H1 (cell line): ENCODE results near the gene UFD1. TPM values are rescaled to one million over a fixed set of nuclear protein-coding genes. Genes with fewer than 3 reads are reported as not detected.

Experiments
- CTCF ChIA-PET: fragments of 300-600 bp; sonication (Branson Sonifier 250); formaldehyde crosslinking; loops from one replicate; lab custom pipeline; 2021; ENCODE audit not compliant: partially characterized antibody; lab: Charles Lee
- POLR2A ChIA-PET: fragments of 300-600 bp; sonication (Branson Sonifier 250); formaldehyde crosslinking; loops from one replicate; lab custom pipeline; 2021; ENCODE audit warnings: inconsistent platforms; ENCODE audit not compliant: partially characterized antibody; lab: Charles Lee
- DNase-seq, 2 experiments: peaks; one replicate each; pipeline versions ENCODE4 v3.0.0 to v3.0.0-alpha.2; 2010 to 2022; ENCODE audit warnings: low spot score in 2 of 2, low read depth in 1 of 2, mixed read lengths in 1 of 2
- FAIRE-seq: peaks from 2 replicates; lab custom pipeline; 2011; peaks lifted over from hg19 to GRCh38; lab: Jason Lieb, UNC
- H2AFZ ChIP-seq: 2 replicates; pipeline ENCODE4 v1.8.1; 2012; ENCODE audit warnings: low read length, inconsistent platforms
- H2AK5ac ChIP-seq: 2 replicates; pipeline ENCODE4 v1.6.1; 2013; ENCODE audit warnings: low read depth, low read length
- H2BK120ac ChIP-seq: replicated peaks from 2 replicates; pipeline ENCODE3; 2013; ENCODE audit warnings: low read depth, low read length, inconsistent platforms
- H2BK12ac ChIP-seq: 2 replicates; pipeline ENCODE4 v1.6.1; 2013; ENCODE audit warnings: low read depth, low read length
- H2BK15ac ChIP-seq: 2 replicates; pipeline ENCODE4 v1.6.1; 2013; ENCODE audit warnings: low read length
- H2BK20ac ChIP-seq: 2 replicates; pipeline ENCODE4 v1.6.1; 2013; ENCODE audit warnings: low read length
- H2BK5ac ChIP-seq: 2 replicates; pipeline ENCODE4 v1.6.1; 2013; ENCODE audit warnings: low read depth, low read length
- H3K14ac ChIP-seq: 2 replicates; pipeline ENCODE4 v1.6.1; 2013; ENCODE audit warnings: inconsistent platforms; ENCODE audit not compliant: insufficient read length
- H3K18ac ChIP-seq: 2 replicates; pipeline ENCODE4 v1.6.1; 2013; ENCODE audit warnings: low read length; ENCODE audit errors: extremely low read depth
- H3K23ac ChIP-seq: 2 replicates; pipeline ENCODE4 v1.6.1; 2013; ENCODE audit warnings: inconsistent platforms; ENCODE audit not compliant: insufficient read length
- H3K23me2 ChIP-seq: 2 replicates; pipeline ENCODE4 v1.6.1; 2013; ENCODE audit warnings: low read depth, low read length
- H3K27ac ChIP-seq: 2 replicates; pipeline ENCODE4 v1.6.1; 2011; ENCODE audit warnings: low read depth, low read length, inconsistent platforms
- H3K27me3 ChIP-seq, 4 experiments: replicated peaks in 1 of 4; 1 replicate in 1 of 4; 2 replicates in 3 of 4; pipeline versions ENCODE4 v1.6.1 to v1.8.1; 2011 to 2013; ENCODE audit warnings: low read length in 3 of 4, mild to moderate bottlenecking in 3 of 4, inconsistent platforms in 2 of 4, mixed read lengths in 2 of 4, moderate library complexity in 1 of 4; ENCODE audit not compliant: control insufficient read depth in 3 of 4, insufficient read depth in 3 of 4; ENCODE audit errors: extremely low read depth in 1 of 4
- H3K36me3 ChIP-seq, 4 experiments: 2 replicates each; pipeline versions ENCODE4 v1.6.1 to v1.8.1; 2011 to 2013; ENCODE audit warnings: mild to moderate bottlenecking in 4 of 4, low read length in 3 of 4, moderate library complexity in 2 of 4, control low read depth in 1 of 4, inconsistent platforms in 1 of 4; ENCODE audit not compliant: insufficient read depth in 4 of 4, control insufficient read depth in 2 of 4
- H3K4ac ChIP-seq: replicated peaks from 2 replicates; pipeline ENCODE3; 2013; ENCODE audit warnings: low read length, low read depth, mixed read lengths, inconsistent platforms; ENCODE audit not compliant: insufficient read length
- H3K4me1 ChIP-seq, 4 experiments: replicated peaks in 1 of 4; 1 replicate in 1 of 4; 2 replicates in 3 of 4; pipeline versions ENCODE4 v1.6.1 to v1.8.1; 2011 to 2013; ENCODE audit warnings: low read length in 3 of 4, inconsistent platforms in 2 of 4, mixed read lengths in 1 of 4; ENCODE audit not compliant: insufficient read depth in 4 of 4, control insufficient read depth in 3 of 4
- H3K4me2 ChIP-seq, 2 experiments: 2 replicates each; pipeline versions ENCODE4 v1.6.1 to v1.8.1; 2011 to 2013; ENCODE audit warnings: low read depth in 2 of 2, low read length in 2 of 2, control low read depth in 1 of 2, inconsistent platforms in 1 of 2, mild to moderate bottlenecking in 1 of 2; ENCODE audit not compliant: insufficient read depth in 1 of 2
- H3K4me3 ChIP-seq, 4 experiments: fragments of 200-600, 300-600 bp in 1 of 4; sonication (generic), shearing (Covaris generic), sonication (Bioruptor Twin) in 1 of 4; 2 replicates each; pipeline versions ENCODE4 v1.5.1 to v1.8.1; 2011 to 2016; ENCODE audit warnings: low read length in 4 of 4, low read depth in 3 of 4, control low read depth in 2 of 4, inconsistent platforms in 2 of 4, mild to moderate bottlenecking in 2 of 4, mixed read lengths in 1 of 4, moderate library complexity in 1 of 4; ENCODE audit not compliant: insufficient read depth in 2 of 4; ENCODE audit errors: extremely low read depth in 1 of 4
- H3K56ac ChIP-seq: replicated peaks from 2 replicates; pipeline ENCODE3; 2013; ENCODE audit warnings: low read depth, mild to moderate bottlenecking, mixed read lengths, low read length, inconsistent platforms; ENCODE audit not compliant: insufficient read length
- H3K79me1 ChIP-seq: 2 replicates; pipeline ENCODE4 v1.6.1; 2013; ENCODE audit warnings: low read depth, low read length, control low read depth
- H3K79me2 ChIP-seq, 2 experiments: 2 replicates each; pipeline versions ENCODE4 v1.6.1 to v1.8.1; 2012 to 2013; ENCODE audit warnings: low read length in 2 of 2, mild to moderate bottlenecking in 2 of 2, inconsistent platforms in 1 of 2; ENCODE audit not compliant: insufficient read depth in 2 of 2, control insufficient read depth in 1 of 2
- H3K9ac ChIP-seq, 4 experiments: replicated peaks in 1 of 4; 1 replicate in 1 of 4; 2 replicates in 3 of 4; pipeline versions ENCODE4 v1.6.1 to v1.8.1; 2011 to 2013; ENCODE audit warnings: low read depth in 3 of 4, low read length in 3 of 4, control low read depth in 2 of 4, mild to moderate bottlenecking in 2 of 4, moderate library complexity in 2 of 4, inconsistent platforms in 1 of 4; ENCODE audit errors: extremely low read depth in 1 of 4
- H3K9me3 ChIP-seq, 2 experiments: 2 replicates each; pipeline versions ENCODE4 v1.6.1 to v1.8.1; 2012 to 2013; ENCODE audit warnings: mild to moderate bottlenecking in 2 of 2, moderate library complexity in 2 of 2, control low read depth in 1 of 2, inconsistent platforms in 1 of 2, low read depth in 1 of 2, low read length in 1 of 2, mixed read lengths in 1 of 2; ENCODE audit not compliant: insufficient read depth in 2 of 2
- H4K20me1 ChIP-seq, 2 experiments: replicated peaks in 1 of 2; 2 replicates each; pipeline versions ENCODE3 to v1.8.1; 2011 to 2013; ENCODE audit warnings: inconsistent platforms in 2 of 2, low read length in 2 of 2, mild to moderate bottlenecking in 1 of 2; ENCODE audit not compliant: insufficient read depth in 2 of 2, control insufficient read depth in 1 of 2
- H4K5ac ChIP-seq: 2 replicates; pipeline ENCODE4 v1.6.1; 2013; ENCODE audit warnings: low read length, low read depth, mixed read lengths, inconsistent platforms; ENCODE audit not compliant: insufficient read length
- H4K8ac ChIP-seq: 2 replicates; pipeline ENCODE4 v1.8.0; 2013; ENCODE audit warnings: mild to moderate bottlenecking, moderate library complexity, low read length, inconsistent platforms; ENCODE audit not compliant: insufficient read depth; ENCODE audit errors: extremely low read depth
- H4K91ac ChIP-seq: replicated peaks from 2 replicates; pipeline ENCODE3; 2013; ENCODE audit warnings: low read length, mixed read lengths, inconsistent platforms; ENCODE audit not compliant: insufficient read length
- BACH1 ChIP-seq: IDR thresholded peaks from 2 replicates; pipeline ENCODE4 v1.6.1; 2012; ENCODE audit warnings: low read length, improper control_type of control experiment
- CREB1 ChIP-seq: IDR thresholded peaks from 2 replicates; pipeline ENCODE4 v1.6.1; 2012; ENCODE audit warnings: inconsistent platforms
- EZH2 ChIP-seq: fragments of 200-600 bp; sonication (generic); IDR thresholded peaks from 2 replicates; pipeline ENCODE4 v1.7.1; 2012; ENCODE audit warnings: low read depth, mild to moderate bottlenecking, moderate library complexity, low read length, inconsistent platforms; ENCODE audit not compliant: severe bottlenecking
- KDM1A ChIP-seq: fragments of 200-600, 300-600 bp; sonication (generic); IDR thresholded peaks from 2 replicates; pipeline ENCODE4 v1.7.1; 2016; ENCODE audit warnings: mild to moderate bottlenecking, low read length, borderline replicate concordance
- MAFK ChIP-seq: IDR thresholded peaks from 2 replicates; pipeline ENCODE4 v1.6.1; 2012; ENCODE audit warnings: low read depth, mild to moderate bottlenecking, improper control_type of control experiment, low read length
- PHF8 ChIP-seq: fragments of 200-600 bp; sonication (generic); conservative IDR thresholded peaks from 2 replicates; pipeline ENCODE4 v1.7.1; 2012; ENCODE audit warnings: low read depth, mild to moderate bottlenecking, inconsistent platforms, low read length, moderate library complexity
- RBBP5 ChIP-seq: IDR thresholded peaks from 2 replicates; pipeline ENCODE4 v1.7.1; 2012; ENCODE audit warnings: low read depth, mild to moderate bottlenecking, inconsistent platforms, low read length, moderate library complexity, borderline replicate concordance
- RNF2 ChIP-seq: fragments of 200-900, 300-1000 bp; sonication (generic); IDR thresholded peaks from 2 replicates; pipeline ENCODE4 v1.7.1; 2016; ENCODE audit warnings: borderline replicate concordance, low read depth, mild to moderate bottlenecking, antibody characterized with exemption, low read length; ENCODE audit not compliant: poor library complexity, severe bottlenecking; ENCODE audit errors: missing control alignments
- WGBS, 2 experiments: shearing (Covaris generic) in 1 of 2; methylation state at CpG; one replicate each; pipeline versions ENCODE4 v1.1.6 to v1.1.7; 2013 to 2015; ENCODE audit warnings: low lambda C conversion rate in 2 of 2, mixed read lengths in 2 of 2, inconsistent platforms in 1 of 2, low coverage in 1 of 2, missing lambda C conversion rate in 1 of 2; ENCODE audit not compliant: insufficient replicate concordance in 2 of 2, insufficient coverage in 1 of 2, insufficient read length in 1 of 2; ENCODE audit errors: extremely low coverage in 1 of 2, missing lambda C conversion rate in 1 of 2; 5-methylcytosine and 5-hydroxymethylcytosine counted together
- polyA plus RNA-seq, 7 experiments: library from polyadenylated mRNA; depleted of rRNA in 3 of 7; stranded (reverse) in 5 of 7; unstranded in 2 of 7; fragments of >200 nt in 5 of 7; fragments of 200-250 nt in 2 of 7; gene quantifications; 1 replicate in 5 of 7; 2 replicates in 1 of 7; 4 replicates in 1 of 7; pipeline versions ENCODE4 v1.2.1 to v1.2.3, GENCODE V29; 2011 to 2013; ENCODE audit warnings: missing spikeins in 2 of 7, mixed read lengths in 2 of 7
- total RNA-seq: library from RNA; stranded (reverse); fragmentation: NEBNext Ultra II Directional; extraction: Animal tissue kit (Norgen Biotek cat#: 25700); gene quantifications from 2 replicates; pipeline ENCODE4 v1.2.1, GENCODE V29; 2021
- TF ChIP-seq, protein P1 (sequence below), 3 experiments: IDR thresholded peaks; 1 replicate in 2 of 3; 2 replicates in 1 of 3; pipeline versions ENCODE4 v1.5.1 to v1.6.1; 2011; ENCODE audit warnings: low read length in 3 of 3, mild to moderate bottlenecking in 3 of 3, inconsistent platforms in 2 of 3, low read depth in 1 of 3, moderate library complexity in 1 of 3; ENCODE audit not compliant: insufficient read depth in 1 of 3; ENCODE audit errors: control extremely low read depth in 1 of 3
- TF ChIP-seq, protein P2 (sequence below): IDR thresholded peaks from 2 replicates; pipeline ENCODE4 v1.6.1; 2011; ENCODE audit warnings: low read depth, mild to moderate bottlenecking, low read length; ENCODE audit not compliant: insufficient read depth

UFD1 gene
- total and polyA plus RNA-seq, 2 of the 8 experiments (the other 6 are each of a cell fraction or from before 2014, with no cell fraction given) = 74.6 to 116 TPM

DNA sequence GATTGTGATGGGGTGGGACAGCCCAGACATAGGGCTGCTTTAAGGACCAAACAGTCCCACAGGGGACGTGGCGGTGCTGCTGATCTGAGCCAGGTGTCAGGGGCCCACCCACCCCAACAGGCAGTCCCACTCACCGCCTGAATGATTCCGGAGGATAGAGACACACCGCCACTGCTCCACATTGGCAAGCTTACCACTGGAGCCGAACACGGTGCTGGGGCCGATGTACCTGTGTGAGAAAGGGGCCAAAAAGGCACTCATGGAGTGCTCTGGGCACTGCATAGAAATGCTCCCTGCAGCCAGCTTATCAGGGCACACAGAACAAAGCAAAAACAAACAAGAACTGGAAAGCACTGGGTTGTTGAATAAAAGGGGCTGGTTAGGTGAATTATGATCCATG lies 73.3 kb downstream of the UFD1 start:
- Histone ChIP-seq H3K23ac (no peak overlapping the region), H3K4me2 (no peak overlapping the region), H4K8ac (no peak overlapping the region), H3K79me2 (peaks cover 0 to 4% of the 10 kb centered on the region in 2 experiments; a peak in 1 of 4 replicates), H2BK12ac (no peak overlapping the region), H3K18ac (no peak overlapping the region), H4K20me1 (peaks cover 2 to 15% of the 10 kb centered on the region in 2 experiments), H3K14ac (no peak overlapping the region), H3K4ac (no peak overlapping the region), H2BK120ac (no peak overlapping the region), H3K36me3 (peaks cover 7 to 42% (median 31%) of the 10 kb centered on the region in 4 experiments; a peak in 7 of 8 replicates), H3K27me3 (no peaks in the 10 kb centered on the region), H3K9me3 (no peaks in the 10 kb centered on the region), H2BK20ac (no peak overlapping the region), H2BK15ac (no peak overlapping the region), H3K56ac (no peak overlapping the region), H2AK5ac (no peak overlapping the region), H3K27ac (no peak overlapping the region), H3K4me1 (no peaks in the 10 kb centered on the region), H4K5ac (no peak overlapping the region), H4K91ac (no peak overlapping the region), H2AFZ (no peak overlapping the region), H3K4me3 (no peak overlapping the region), H3K9ac (no peak overlapping the region), H3K23me2 (no peaks in the 10 kb centered on the region), H2BK5ac (no peak overlapping the region), H3K79me1 (no peaks in the 10 kb centered on the region; the same call in 1 of the 2 replicates)
- CTCF ChIA-PET = interaction anchor here (0.8 to 1.3 kb wide), 3 partner anchors 14 to 49 kb away, joined by 3 read pairs; no protein-coding TSS in a partner anchor
- no peak for FAIRE-seq
- no peak for DNase-seq
- 97% methylated on average over 8 of the region's 8 CpGs; no CpG with 5 or more reads in 1 of the 2 experiments for WGBS, 2 experiments
- POLR2A ChIA-PET = interaction anchor here (1.2 to 2.0 kb wide), 4 partner anchors 10 to 42 kb away, joined by 3 to 5 read pairs (median 4); partner anchors contain the start of gene C22orf39
- TF ChIP-seq, protein P1, sequence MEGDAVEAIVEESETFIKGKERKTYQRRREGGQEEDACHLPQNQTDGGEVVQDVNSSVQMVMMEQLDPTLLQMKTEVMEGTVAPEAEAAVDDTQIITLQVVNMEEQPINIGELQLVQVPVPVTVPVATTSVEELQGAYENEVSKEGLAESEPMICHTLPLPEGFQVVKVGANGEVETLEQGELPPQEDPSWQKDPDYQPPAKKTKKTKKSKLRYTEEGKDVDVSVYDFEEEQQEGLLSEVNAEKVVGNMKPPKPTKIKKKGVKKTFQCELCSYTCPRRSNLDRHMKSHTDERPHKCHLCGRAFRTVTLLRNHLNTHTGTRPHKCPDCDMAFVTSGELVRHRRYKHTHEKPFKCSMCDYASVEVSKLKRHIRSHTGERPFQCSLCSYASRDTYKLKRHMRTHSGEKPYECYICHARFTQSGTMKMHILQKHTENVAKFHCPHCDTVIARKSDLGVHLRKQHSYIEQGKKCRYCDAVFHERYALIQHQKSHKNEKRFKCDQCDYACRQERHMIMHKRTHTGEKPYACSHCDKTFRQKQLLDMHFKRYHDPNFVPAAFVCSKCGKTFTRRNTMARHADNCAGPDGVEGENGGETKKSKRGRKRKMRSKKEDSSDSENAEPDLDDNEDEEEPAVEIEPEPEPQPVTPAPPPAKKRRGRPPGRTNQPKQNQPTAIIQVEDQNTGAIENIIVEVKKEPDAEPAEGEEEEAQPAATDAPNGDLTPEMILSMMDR (IDR thresholded peaks at IDR 0.05; ENCODE audit: control extremely low read depth in 1 of 3, insufficient read depth in 1 of 3, low read depth in 1 of 3, low read length in 3 of 3) = no peak
- no peak for TF ChIP-seq KDM1A
- TF ChIP-seq MAFK = no peak
- TF ChIP-seq PHF8 = no peak
- TF ChIP-seq CREB1 = no peak
- no peak for TF ChIP-seq RNF2
- TF ChIP-seq RBBP5 = no peak
- TF ChIP-seq, protein P2, sequence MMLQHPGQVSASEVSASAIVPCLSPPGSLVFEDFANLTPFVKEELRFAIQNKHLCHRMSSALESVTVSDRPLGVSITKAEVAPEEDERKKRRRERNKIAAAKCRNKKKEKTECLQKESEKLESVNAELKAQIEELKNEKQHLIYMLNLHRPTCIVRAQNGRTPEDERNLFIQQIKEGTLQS = no peak
- no peak for TF ChIP-seq BACH1
- no peak for TF ChIP-seq EZH2
